ENCODE measurements around the gene DHRSX.
"Not testable (repeated sequence)": the region's sequence is repeated elsewhere in the genome, so short reads cannot be mapped to it uniquely, and the experiment has no call there.

Gene DHRSX

DNA sequence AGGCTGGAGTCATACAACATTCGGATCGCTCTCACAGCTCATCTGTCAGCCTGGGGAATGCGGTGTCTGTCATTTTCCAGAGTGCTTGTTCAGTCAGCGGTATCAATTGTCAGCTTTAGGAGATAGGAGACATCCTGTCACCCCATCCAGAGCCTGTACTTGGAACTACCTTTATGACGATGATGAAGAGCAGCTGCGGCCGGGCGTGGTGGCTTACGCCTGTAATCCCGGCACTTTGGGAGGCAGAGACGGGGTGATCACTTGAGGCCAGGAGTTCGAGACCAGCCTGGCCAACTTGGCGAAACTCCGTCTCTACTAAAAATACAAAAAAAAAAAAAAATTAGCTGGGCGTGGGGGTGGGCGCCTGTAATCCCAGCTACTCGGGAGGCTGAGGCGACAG is 289.1 kb downstream of the DHRSX start:
- not testable (repeated sequence) for DNase-seq (ENCODE audit: low spot score)

DNA sequence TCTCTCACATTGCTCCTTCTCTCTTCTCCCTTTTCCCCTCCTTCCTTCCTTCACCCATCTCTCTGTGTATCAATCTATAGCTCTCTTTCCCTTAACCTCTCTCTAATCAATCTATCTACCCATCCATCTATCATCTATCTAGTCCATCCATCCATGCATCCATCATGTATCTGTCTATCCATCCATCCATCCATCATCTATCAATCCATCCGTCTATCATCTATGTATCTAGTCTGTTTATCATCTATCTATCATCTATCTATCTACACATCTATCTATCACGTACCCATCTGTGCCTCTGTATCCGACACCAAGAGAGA is 307.5 kb downstream of the DHRSX start:
- no peak for DNase-seq (ENCODE audit: low spot score)

DNA sequence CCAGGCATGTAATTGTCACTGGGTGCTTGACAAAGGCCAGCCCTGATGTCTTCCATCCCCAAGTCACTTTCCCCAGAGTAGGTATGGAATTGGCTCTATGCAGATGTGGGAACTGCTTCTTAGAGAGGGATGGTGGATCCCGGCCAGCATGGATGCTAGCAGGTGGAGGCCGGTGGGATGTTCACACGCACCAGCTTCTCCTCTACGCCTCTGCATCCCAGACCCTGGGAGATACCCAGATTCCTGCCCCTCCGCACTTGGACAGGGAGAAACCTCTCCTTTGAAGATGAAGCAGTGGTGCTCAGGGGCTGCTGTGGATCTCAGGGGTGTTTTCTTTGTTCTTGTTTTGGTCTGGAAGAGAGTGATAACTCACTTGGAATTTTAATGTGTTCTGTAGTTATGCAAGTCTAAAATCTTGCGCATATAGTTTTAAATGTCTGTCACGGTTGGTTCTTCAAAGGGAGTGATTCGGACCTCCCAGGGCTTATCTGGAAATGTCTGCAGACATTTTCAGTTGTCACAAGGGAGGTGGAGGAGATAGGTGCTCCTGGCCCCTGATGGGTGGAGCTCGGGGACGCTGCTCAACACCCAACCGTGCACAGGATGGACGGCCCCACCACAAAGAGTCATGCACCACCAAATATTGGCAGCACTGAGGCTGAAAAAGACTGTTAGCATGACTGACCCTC is 308.0 kb downstream of the DHRSX start:
- no peak for DNase-seq (ENCODE audit: low spot score)

DNA sequence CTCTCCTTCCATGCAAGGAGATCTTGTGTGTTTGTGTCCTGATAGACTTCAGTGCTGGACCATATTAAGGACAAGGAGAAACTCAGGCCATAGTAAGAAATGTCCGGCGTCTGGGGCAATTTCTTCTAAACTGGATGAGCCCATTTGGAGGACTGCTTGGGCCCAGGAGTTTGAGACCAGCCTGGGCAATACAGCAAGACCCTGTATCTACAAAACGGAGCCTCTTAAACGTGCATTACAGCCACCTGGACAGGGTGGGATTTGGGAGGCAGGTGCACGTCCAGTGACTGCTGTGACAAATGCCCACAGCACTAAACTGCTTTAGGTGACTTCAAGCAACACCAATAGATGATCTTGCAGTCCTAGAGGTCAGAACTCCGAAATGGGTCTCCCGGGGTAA is 311.9 kb downstream of the DHRSX start:
- no peak for DNase-seq (ENCODE audit: low spot score)

DNA sequence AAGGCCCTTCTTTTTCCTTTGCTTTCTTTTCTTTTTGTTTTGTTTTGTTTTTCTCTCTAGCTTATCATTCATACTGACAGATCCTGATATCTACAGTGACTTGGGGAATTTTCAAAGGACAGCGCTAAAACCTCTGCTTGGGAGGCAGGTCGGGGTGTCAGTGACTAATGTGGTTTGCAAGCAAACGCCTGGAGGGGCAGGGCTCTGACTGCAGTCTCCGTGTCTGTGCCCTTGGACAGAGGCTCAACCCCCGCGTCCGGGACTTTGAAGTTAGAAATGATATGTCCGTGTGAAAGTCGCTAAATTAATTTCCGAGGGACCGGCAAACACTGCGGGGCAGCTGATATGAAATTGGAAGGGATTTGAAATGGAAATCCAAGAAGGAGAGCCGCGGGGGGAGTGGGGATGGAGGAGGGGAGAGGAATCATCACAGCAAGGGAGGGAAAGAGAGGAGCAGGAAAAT is 312.4 kb downstream of the DHRSX start:
- DNase-seq (ENCODE audit: low spot score) = no peak

DNA sequence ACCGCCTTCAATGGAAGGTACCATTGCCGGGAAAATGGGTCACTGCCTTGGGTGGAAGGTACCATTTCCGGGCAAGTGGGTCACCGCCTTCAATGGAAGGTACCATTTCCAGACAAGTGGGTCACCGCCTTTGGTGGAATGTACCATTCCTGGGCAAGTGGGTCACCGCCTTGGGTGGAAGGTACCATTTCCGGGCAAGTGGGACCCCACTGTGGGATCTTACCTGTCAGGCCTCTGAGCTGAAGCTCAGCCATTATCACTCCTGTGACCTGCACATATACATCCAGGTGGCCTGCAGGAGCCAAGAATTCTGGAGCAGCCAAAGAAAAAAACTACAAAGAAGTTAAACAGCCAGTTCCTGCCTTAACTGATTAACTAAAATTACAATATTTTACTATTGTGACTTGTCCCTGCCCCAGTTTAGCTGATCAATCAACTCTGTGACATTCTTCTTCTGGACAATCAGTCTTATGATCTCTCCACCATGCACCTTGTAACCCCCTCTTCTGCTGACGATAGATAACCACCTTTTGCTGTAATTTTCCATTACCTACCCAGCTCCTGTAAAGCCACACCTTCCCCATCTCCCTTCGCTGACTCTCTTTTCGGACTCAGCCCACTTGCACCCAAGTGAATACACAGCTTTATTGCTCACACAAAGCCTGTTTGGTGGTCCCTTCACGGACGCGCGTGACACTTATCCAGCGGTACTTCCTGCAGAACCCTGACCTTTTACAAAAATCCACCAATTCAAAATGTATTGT is 313.2 kb downstream of the DHRSX start:
- no peak for DNase-seq (ENCODE audit: low spot score)

DNA sequence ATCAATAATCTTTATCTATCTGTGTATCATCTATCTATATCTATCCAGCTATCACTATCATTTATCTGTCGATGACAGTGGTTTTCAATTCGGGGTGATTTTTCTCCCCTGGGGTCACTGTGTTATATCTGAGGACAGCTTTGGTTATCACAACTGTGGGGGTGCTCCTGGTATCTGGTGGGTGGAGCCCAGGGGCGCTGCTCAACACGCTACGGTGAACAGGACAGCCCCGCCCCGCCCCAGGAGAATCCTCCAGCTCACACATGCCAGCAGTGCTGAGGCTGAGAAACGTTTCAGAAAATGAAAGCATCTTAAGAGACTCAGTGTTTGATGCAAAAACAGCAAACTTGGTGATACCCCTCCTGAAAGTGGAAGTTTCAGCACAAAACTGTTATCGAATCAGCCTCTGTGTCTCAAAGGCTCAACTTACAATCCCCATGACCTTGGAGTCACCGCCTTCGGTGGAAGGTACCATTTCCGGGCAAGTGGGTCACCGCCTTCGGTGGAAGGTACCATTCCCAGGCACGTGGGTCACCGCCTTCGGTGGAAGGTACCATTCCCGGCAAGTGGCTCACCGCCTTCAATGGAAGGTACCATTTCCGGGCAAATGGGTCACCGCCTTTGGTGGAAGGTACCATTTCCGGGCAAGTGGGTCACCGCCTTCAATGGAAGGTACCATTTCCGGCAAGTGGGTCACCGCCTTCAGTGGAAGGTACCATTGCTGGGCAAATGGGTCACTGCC is 315.3 kb downstream of the DHRSX start:
- DNase-seq (ENCODE audit: low spot score) = no peak

DNA sequence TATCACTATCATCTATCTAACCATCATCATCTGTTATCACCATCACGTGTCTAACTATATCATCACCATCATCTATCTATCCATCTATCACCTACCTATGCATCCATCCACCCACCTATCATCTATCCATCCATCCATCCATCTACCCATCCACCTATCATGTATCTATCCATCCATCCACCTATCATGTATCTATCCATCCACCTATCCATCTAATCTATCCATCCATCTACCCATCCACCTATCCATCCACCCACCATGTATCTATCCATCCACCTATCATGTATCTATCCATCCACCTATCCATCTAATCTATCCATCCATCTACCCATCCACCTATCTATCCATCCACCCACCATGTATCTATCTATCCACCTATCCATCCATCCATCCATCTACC is 316.7 kb downstream of the DHRSX start:
- no peak for DNase-seq (ENCODE audit: low spot score)

DNA sequence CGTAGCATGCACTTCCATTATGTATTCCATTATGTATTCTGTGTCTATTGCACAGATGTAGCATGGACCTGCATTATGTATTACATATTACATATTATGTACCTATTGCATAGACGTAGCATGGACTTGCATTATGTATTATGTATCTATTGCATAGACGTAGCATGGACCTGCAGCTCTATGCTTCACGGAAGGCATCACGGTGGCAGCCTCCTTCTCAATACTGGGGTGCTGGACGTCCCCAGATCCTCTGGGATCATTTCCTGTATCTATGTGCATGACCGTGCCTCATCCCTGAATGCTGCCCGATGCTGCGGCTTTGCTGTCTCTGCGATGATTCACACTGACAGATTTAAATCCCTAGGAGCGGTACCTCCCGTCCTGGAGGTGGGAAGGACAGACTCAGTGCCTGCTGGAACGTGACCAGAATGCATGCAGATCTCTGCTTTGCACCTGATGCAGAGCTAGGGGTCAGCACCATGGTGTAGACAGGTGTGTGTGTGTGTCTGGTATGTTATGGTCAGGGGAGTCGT is 317.5 kb downstream of the DHRSX start:
- DNase-seq (ENCODE audit: low spot score) = no peak

DNA sequence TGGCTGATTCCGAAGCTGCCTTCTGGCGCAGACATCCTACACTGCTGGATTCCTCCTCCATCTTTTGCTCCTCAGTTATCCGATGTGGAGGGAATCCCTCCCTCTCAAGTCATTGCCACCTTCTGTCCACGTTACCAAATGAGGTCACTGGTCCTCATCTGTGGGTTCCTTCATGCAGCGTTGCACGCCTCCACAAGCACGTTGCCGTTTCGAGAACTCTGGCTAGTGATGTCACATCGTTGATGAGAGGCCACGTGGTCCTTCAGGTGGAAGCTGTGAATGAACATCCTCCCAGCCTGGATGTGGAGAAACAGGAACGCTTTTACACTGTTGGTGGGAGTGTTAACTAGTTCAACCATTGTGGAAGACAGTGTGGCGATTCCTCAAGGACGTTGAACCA is 323.2 kb downstream of the DHRSX start:
- no peak for DNase-seq (ENCODE audit: low spot score)

DNA sequence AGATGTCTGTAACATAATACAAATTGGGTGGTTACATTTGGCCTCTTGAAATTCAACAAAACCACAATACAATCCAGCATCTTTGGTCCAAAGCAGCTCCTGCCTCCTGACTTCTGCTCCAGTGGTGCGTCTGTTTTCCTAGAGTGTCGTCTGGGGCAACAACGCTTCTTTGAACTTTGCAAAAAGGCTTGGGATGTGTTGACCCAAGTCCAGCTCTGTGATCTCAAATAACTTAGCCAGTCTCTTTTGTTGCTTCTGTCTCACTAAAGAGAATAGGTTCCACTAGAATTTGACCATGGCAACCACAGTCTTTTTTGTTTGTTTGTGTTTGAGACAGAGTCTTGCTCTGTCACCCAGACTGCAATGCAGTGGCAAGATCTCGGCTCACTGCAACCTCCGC is 324.0 kb downstream of the DHRSX start:
- no peak for DNase-seq (ENCODE audit: low spot score)

DNA sequence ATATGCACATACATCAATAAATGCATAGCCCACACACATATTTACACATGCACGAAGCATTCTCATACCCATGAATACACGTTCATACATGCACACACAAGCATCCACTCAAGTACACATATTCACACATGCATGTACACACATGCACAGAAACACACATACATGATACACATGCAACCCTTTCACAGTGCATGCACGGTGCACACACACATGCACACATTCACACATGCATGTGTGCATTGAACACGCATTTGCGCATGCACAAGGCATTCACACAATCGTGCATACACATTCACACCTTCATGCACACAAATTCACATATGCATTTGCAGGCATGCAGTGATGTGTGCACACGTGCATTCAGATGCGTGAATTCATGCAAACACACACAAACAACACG is 324.5 kb downstream of the DHRSX start:
- no peak for DNase-seq (ENCODE audit: low spot score)

DNA sequence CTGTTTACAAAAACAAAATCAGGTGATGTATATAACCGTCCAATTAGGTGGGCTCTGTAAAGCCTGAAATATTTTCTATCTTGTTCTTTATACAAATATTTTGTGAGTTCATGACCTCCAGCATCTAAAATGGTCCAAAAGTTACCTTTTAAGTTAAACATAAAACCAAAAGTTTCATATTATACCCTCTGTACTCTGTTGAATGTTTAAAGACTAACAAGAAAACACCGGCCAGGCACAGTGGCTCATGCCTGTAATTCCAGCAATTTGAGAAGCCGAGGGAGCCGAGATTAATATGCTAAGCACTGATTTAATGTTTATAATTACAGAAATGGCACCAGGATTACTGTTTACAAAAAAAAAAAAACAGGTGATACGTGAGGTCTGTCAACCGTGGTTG is 328.4 kb downstream of the DHRSX start:
- DNase-seq (ENCODE audit: low spot score) = no peak

Data from globus pallidus (tissue), 1 donor.